Adrenal gland (tissue), 12 donors: ENCODE data around the gene EFCAB11. TPM values are rescaled to one million over a fixed set of nuclear protein-coding genes. Genes with fewer than 3 reads are reported as not detected.
A peak's percentile ranks its signal among the peaks of the same experiment; 100 is the strongest.

Experiments
- DNase-seq, 7 donors: peaks; one replicate each; pipeline ENCODE4 v3.0.0-alpha.2; 2019 to 2020
- H3K27ac ChIP-seq, 5 donors: fragments of 200-600 bp; sonication (generic) in 4 of 5; 1 replicate in 3 of 5; 2 replicates in 2 of 5; pipeline versions ENCODE4 v1.5.1 to v1.8.0; 2016 to 2020; ENCODE audit warnings: mild to moderate bottlenecking in 1 of 5
- H3K27me3 ChIP-seq: fragments of 200-600 bp; 2 replicates; pipeline ENCODE4 v1.8.0; 2021
- H3K36me3 ChIP-seq, 2 donors: fragments of 200-600 bp; replicated peaks in 1 of 2; 1 replicate in 1 of 2; 2 replicates in 1 of 2; pipeline versions ENCODE4 v1.5.1 to v1.8.0; 2018 to 2022
- H3K4me1 ChIP-seq, 2 donors: fragments of 200-600 bp; replicated peaks in 1 of 2; 1 replicate in 1 of 2; 2 replicates in 1 of 2; pipeline versions ENCODE4 v1.5.1 to v1.8.0; 2018 to 2021
- H3K4me3 ChIP-seq, 4 donors: fragments of 200-600 bp; sonication (generic) in 3 of 4; one replicate each; pipeline ENCODE4 v1.5.1; 2016 to 2018
- H3K9me3 ChIP-seq, 3 donors: fragments of 200-600 bp; sonication (generic) in 1 of 3; replicated peaks in 1 of 3; 1 replicate in 2 of 3; 2 replicates in 1 of 3; pipeline versions ENCODE4 v1.5.1 to v1.8.0; 2016 to 2021
- CTCF ChIP-seq, 6 experiments: fragments of 450-650 bp in 4 of 6; fragments of 200-600 bp in 2 of 6; sonication (generic) in 1 of 6; IDR thresholded peaks; 1 replicate in 5 of 6; 2 replicates in 1 of 6; pipeline versions ENCODE4 v1.5.1 to v1.8.0; 2016 to 2021; ENCODE audit warnings: antibody characterized with exemption in 6 of 6, mild to moderate bottlenecking in 2 of 6, moderate library complexity in 1 of 6
- POLR2A ChIP-seq, 2 donors: fragments of 450-650 bp; IDR thresholded peaks; one replicate each; pipeline ENCODE4 v1.6.1; 2017; ENCODE audit warnings: antibody characterized with exemption in 2 of 2, mild to moderate bottlenecking in 2 of 2, moderate library complexity in 1 of 2
- WGBS, 4 donors: extraction: QIAGEN DNeasy Blood & Tissue Kit in 2 of 4; methylation state at CpG; one replicate each; pipeline versions ENCODE4 v1.1.5 to v1.1.7; 2013 to 2017; 5-methylcytosine and 5-hydroxymethylcytosine counted together
- intact Hi-C, 2 donors: fragments of 100-400 bp; cut with DNase I; formaldehyde crosslinking; loops; one replicate each; pipeline versions ENCODE4 v1.14.1 to v1.15.0; 2022 to 2023
- polyA plus RNA-seq, 3 donors: library from polyadenylated mRNA; stranded (reverse); fragments of 200-250 nt in 2 of 3; fragments of 350-450 nt in 1 of 3; fragmentation: Illumina TruSeq in 1 of 3; extraction: RNeasy Lipid Tissue Mini Kit (QIAGEN cat#74804) in 1 of 3; gene quantifications; one replicate each; pipeline ENCODE4 v1.2.3, GENCODE V29; 2013 to 2014
- total RNA-seq, 9 donors: library from RNA; depleted of rRNA in 4 of 9; stranded (reverse); fragments of >200 nt in 4 of 9; fragments of 120-200 nt in 1 of 9; fragmentation: NEBNext Ultra II Directional in 1 of 9; extraction: Animal tissue kit (Norgen Biotek cat#: 25700) in 1 of 9; gene quantifications; one replicate each; pipeline versions ENCODE4 v1.1.0 to v1.2.4, GENCODE V29; 2013 to 2023
- donor health status: healthy with polysubstance abuse.
- donor health status: Bipolar disorder and iron deficiency.
- donor health status: DM: yes; HTN: yes; CAD: no.
- donor health status: DM: no; HTN: no; CAD: no.
- donor health status: DM: no; HTN: no; CAD: no.
- donor health status: DM: yes; HTN: yes; CAD: no.

EFCAB11 gene
- total and polyA plus RNA-seq, 12 donors: 4.0 to 16.9 (median 8.4) TPM

GRCh38 chr14:89911010-89911919, 43.3 kb downstream of the EFCAB11 start:
- no peak overlapping the region for H3K4me3 ChIP-seq

GRCh38 chr14:89910691-89911009, 43.9 kb downstream of the EFCAB11 start:
- Histone ChIP-seq H3K27me3 (no peaks in the 10 kb centered on the region), H3K36me3 (no peaks in the 10 kb centered on the region), H3K27ac (no peak overlapping the region), H3K4me1 (peaks cover 0 to 13% of the 10 kb centered on the region in 2 donors), H3K9me3 (no peaks in the 10 kb centered on the region), H3K4me3 (no peak overlapping the region)
- TF ChIP-seq CTCF (IDR thresholded peaks at IDR 0.05) (no peak), POLR2A (IDR thresholded peaks at IDR 0.05) (no peak)
- 66 to 73% (median 69%) methylated on average over 5 of the region's 5 CpGs for WGBS, 4 donors
- DNase-seq: no peak
- intact Hi-C loops: loop anchor here (10.0 kb wide), 2 partner anchors 486 to 886 kb away; no protein-coding TSS in a partner anchor

More at GRCh38 chr14:89911010-89911919, 43.3 kb downstream of the EFCAB11 start:
- H3K27ac ChIP-seq: no peak overlapping the region
- no peaks in the 10 kb centered on the region for H3K36me3 ChIP-seq
- DNase-seq: peak in 2 of 7 donors; percentile 18 to 61
- WGBS, 4 donors: 55 to 67% (median 58%) methylated on average over 11 of the region's 11 CpGs
- H3K9me3 ChIP-seq: no peaks in the 10 kb centered on the region
- TF ChIP-seq CTCF (IDR thresholded peaks at IDR 0.05) (no peak), POLR2A (IDR thresholded peaks at IDR 0.05) (no peak)
- intact Hi-C loops: loop anchor here (10.0 kb wide), 2 partner anchors 486 to 886 kb away; no protein-coding TSS in a partner anchor
- peaks cover 0 to 13% of the 10 kb centered on the region in 2 donors for H3K4me1 ChIP-seq
- no peaks in the 10 kb centered on the region for H3K27me3 ChIP-seq

GRCh38 chr14:89909586-89909985, 44.9 kb downstream of the EFCAB11 start:
- intact Hi-C loops: loop anchor here in 1 of 2 donors (5.0 kb wide), 1 partner anchor 492 kb away; the partner anchor contains the start of gene FOXN3
- 94 to 98% (median 97%) methylated on average over 9 of the region's 9 CpGs for WGBS, 4 donors

More at GRCh38 chr14:89909586-89909985, 44.9 kb downstream of the EFCAB11 start:
- Histone ChIP-seq H3K4me3 (no peak overlapping the region), H3K4me1 (peaks cover 0 to 13% of the 10 kb centered on the region in 2 donors), H3K36me3 (no peaks in the 10 kb centered on the region), H3K9me3 (no peaks in the 10 kb centered on the region), H3K27me3 (no peaks in the 10 kb centered on the region), H3K27ac (no peak overlapping the region)
- TF ChIP-seq CTCF (IDR thresholded peaks at IDR 0.05) (no peak), POLR2A (IDR thresholded peaks at IDR 0.05) (no peak)
- DNase-seq: no peak
